ENCODE results near the gene ACOXL.

Gene ACOXL

DNA sequence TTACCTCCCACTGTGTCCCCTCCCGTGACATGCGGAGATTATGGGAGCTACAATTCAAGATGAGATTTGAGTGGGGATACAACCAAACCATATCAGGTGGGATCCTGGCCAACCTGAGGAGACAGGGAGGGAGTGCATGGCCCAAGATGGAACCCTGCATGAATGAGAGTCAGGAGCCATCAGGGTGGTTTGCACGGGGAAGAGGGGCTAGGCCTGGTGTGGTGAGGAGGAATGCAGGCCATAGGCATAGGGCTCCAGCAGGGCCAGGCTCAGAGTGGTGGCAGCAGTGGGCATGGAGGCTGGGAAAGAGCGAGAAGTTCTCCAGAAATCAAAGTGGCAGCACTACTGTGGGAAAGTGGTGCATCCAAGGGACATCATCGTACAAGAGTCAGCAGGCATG, 314.3 kb downstream of the ACOXL start:
- H3K27me3 ChIP-seq (ENCODE audit: insufficient read depth, low read length): no peaks in the 10 kb centered on the region
- H2BK5ac ChIP-seq (ENCODE audit: low read depth, low read length, poor library complexity): no peak overlapping the region
- no peaks in the 10 kb centered on the region for H3K9me3 ChIP-seq (ENCODE audit: insufficient read depth, low read depth, low read length)
- H3K79me2 ChIP-seq (ENCODE audit: control insufficient read depth, insufficient read depth, low read length, poor library complexity): no peaks in the 10 kb centered on the region
- DNase-seq: no peak
- WGBS (ENCODE audit: extremely low coverage, insufficient coverage, insufficient read length): no CpG with 5 or more reads among the region's 5 CpGs
- H4K91ac ChIP-seq (ENCODE audit: low read depth, low read length): no peak overlapping the region
- no peak overlapping the region for H2AK5ac ChIP-seq (ENCODE audit: low read length)
- H3K4me2 ChIP-seq (ENCODE audit: low read length): no peak overlapping the region
- no peak overlapping the region for H3K18ac ChIP-seq (ENCODE audit: low read length)
- no peak overlapping the region for H2BK12ac ChIP-seq (ENCODE audit: low read length)
- no peak overlapping the region for H3K23ac ChIP-seq (ENCODE audit: low read length)
- H3K36me3 ChIP-seq (ENCODE audit: control insufficient read depth in 1 of 2, insufficient read depth in 2 of 2, low read length in 2 of 2): no peaks in the 10 kb centered on the region
- H3K27ac ChIP-seq (ENCODE audit: low read depth, low read length): no peak overlapping the region
- H3K4me3 ChIP-seq (ENCODE audit: low read depth, low read length): no peak overlapping the region
- no peaks in the 10 kb centered on the region for H3K4me1 ChIP-seq (ENCODE audit: control insufficient read depth in 1 of 2, insufficient read depth in 2 of 2, low read length in 2 of 2)
- no peak overlapping the region for H2BK120ac ChIP-seq (ENCODE audit: insufficient read depth, low read length, poor library complexity)
- no peaks in the 10 kb centered on the region for H3K79me1 ChIP-seq (ENCODE audit: low read length)
- H3K4ac ChIP-seq (ENCODE audit: low read depth, low read length): no peak overlapping the region
- H4K12ac ChIP-seq (ENCODE audit: low read depth, low read length): no peak overlapping the region
- H2AFZ ChIP-seq (ENCODE audit: insufficient read depth, low read length, poor library complexity): no peak overlapping the region
- H3K9ac ChIP-seq (ENCODE audit: low read length): no peak overlapping the region
- no peak overlapping the region for H4K8ac ChIP-seq (ENCODE audit: low read depth, low read length)
- no peak overlapping the region for H3K14ac ChIP-seq (ENCODE audit: low read length)

DNA sequence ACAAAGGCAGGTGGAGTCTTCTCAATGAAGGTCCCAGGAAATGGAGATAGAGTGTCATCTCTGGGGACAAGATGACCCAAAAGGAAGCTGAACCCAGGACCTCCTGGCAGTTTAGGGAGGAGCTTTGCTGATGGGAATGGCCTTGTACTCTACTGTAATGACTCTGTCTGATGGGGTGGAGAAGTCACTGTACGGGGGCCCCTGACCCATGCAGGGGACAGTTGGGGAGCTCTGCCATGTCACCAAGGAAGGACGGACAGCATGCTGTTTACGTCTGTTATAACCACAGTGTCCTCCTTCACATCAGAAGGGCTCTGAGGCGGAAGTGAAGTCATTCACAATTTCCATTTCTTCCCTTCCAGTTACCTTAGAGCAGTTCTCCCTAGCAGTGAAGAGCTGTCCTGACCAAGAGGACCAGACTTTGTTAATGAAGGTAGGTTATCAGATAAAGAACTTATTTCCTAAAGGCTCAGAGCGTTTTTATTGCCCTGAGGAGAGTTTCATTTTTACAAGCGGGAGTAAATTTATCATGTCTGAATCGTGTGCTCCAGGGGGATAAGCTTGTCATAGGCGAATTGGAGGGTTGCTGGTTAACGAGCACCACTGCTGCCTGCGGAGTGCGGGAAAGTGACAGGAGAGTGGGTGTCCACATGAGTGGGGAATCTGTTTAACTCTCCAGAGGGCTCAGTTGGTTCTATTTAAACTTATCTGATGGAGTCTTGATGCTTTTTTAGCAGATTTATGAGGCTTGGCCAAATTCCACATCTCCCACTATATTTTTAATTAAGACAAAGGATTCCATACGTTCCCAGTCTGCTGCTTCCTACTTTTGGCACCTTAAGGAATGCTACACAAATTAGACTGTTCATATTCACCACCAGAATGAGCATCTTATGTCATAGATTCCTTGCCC, 316.7 kb downstream of the ACOXL start:
- Histone ChIP-seq H3K9ac (ENCODE audit: low read length) (no peak overlapping the region), H4K12ac (ENCODE audit: low read depth, low read length) (no peak overlapping the region), H3K79me1 (ENCODE audit: low read length) (no peaks in the 10 kb centered on the region)

GRCh38 chr2:111049792-111050640, 317.6 kb downstream of the ACOXL start:
- Histone ChIP-seq H3K36me3 (ENCODE audit: control insufficient read depth in 1 of 2, insufficient read depth in 2 of 2, low read length in 2 of 2) (no peaks in the 10 kb centered on the region), H4K91ac (ENCODE audit: low read depth, low read length) (no peak overlapping the region), H2AK5ac (ENCODE audit: low read length) (no peak overlapping the region), H2BK5ac (ENCODE audit: low read depth, low read length, poor library complexity) (no peak overlapping the region), H3K79me2 (ENCODE audit: control insufficient read depth, insufficient read depth, low read length, poor library complexity) (no peaks in the 10 kb centered on the region), H3K4me2 (ENCODE audit: low read length) (no peak overlapping the region), H3K18ac (ENCODE audit: low read length) (no peak overlapping the region), H4K12ac (ENCODE audit: low read depth, low read length) (no peak overlapping the region), H3K9me3 (ENCODE audit: insufficient read depth, low read depth, low read length) (no peaks in the 10 kb centered on the region), H3K27ac (ENCODE audit: low read depth, low read length) (no peak overlapping the region), H3K4me3 (ENCODE audit: low read depth, low read length) (no peak overlapping the region), H2AFZ (ENCODE audit: insufficient read depth, low read length, poor library complexity) (no peak overlapping the region), H2BK12ac (ENCODE audit: low read length) (no peak overlapping the region), H3K14ac (ENCODE audit: low read length) (no peak overlapping the region), H3K79me1 (ENCODE audit: low read length) (no peaks in the 10 kb centered on the region), H4K8ac (ENCODE audit: low read depth, low read length) (no peak overlapping the region), H2BK120ac (ENCODE audit: insufficient read depth, low read length, poor library complexity) (no peak overlapping the region), H3K9ac (ENCODE audit: low read length) (no peak overlapping the region), H3K23ac (ENCODE audit: low read length) (no peak overlapping the region), H3K4me1 (ENCODE audit: control insufficient read depth in 1 of 2, insufficient read depth in 2 of 2, low read length in 2 of 2) (no peaks in the 10 kb centered on the region), H3K4ac (ENCODE audit: low read depth, low read length) (no peak overlapping the region), H3K27me3 (ENCODE audit: insufficient read depth, low read length) (no peaks in the 10 kb centered on the region)
- no peak for DNase-seq
- WGBS (ENCODE audit: extremely low coverage, insufficient coverage, insufficient read length): no CpG with 5 or more reads among the region's 8 CpGs

More for the DNA sequence above, 316.7 kb downstream of the ACOXL start:
- Histone ChIP-seq H3K9me3 (ENCODE audit: insufficient read depth, low read depth, low read length) (no peaks in the 10 kb centered on the region), H3K4me1 (ENCODE audit: control insufficient read depth in 1 of 2, insufficient read depth in 2 of 2, low read length in 2 of 2) (no peaks in the 10 kb centered on the region), H2BK120ac (ENCODE audit: insufficient read depth, low read length, poor library complexity) (no peak overlapping the region), H3K4me2 (ENCODE audit: low read length) (no peak overlapping the region), H3K79me2 (ENCODE audit: control insufficient read depth, insufficient read depth, low read length, poor library complexity) (no peaks in the 10 kb centered on the region), H3K27ac (ENCODE audit: low read depth, low read length) (no peak overlapping the region), H3K4ac (ENCODE audit: low read depth, low read length) (no peak overlapping the region), H3K23ac (ENCODE audit: low read length) (no peak overlapping the region), H3K18ac (ENCODE audit: low read length) (no peak overlapping the region), H3K36me3 (ENCODE audit: control insufficient read depth in 1 of 2, insufficient read depth in 2 of 2, low read length in 2 of 2) (no peaks in the 10 kb centered on the region), H3K4me3 (ENCODE audit: low read depth, low read length) (no peak overlapping the region), H4K8ac (ENCODE audit: low read depth, low read length) (no peak overlapping the region), H3K27me3 (ENCODE audit: insufficient read depth, low read length) (no peaks in the 10 kb centered on the region), H3K14ac (ENCODE audit: low read length) (no peak overlapping the region), H4K91ac (ENCODE audit: low read depth, low read length) (no peak overlapping the region), H2BK5ac (ENCODE audit: low read depth, low read length, poor library complexity) (no peak overlapping the region), H2AK5ac (ENCODE audit: low read length) (no peak overlapping the region), H2AFZ (ENCODE audit: insufficient read depth, low read length, poor library complexity) (no peak overlapping the region), H2BK12ac (ENCODE audit: low read length) (no peak overlapping the region)
- no peak for DNase-seq
- WGBS (ENCODE audit: extremely low coverage, insufficient coverage, insufficient read length): no CpG with 5 or more reads among the region's 12 CpGs

- H3K9me3 ChIP-seq (ENCODE audit: insufficient read depth, low read depth, low read length): no peaks in the 10 kb centered on the region
- no peaks in the 10 kb centered on the region for H3K4me1 ChIP-seq (ENCODE audit: control insufficient read depth in 1 of 2, insufficient read depth in 2 of 2, low read length in 2 of 2)
- no peak overlapping the region for H4K8ac ChIP-seq (ENCODE audit: low read depth, low read length)
- no peak overlapping the region for H2BK120ac ChIP-seq (ENCODE audit: insufficient read depth, low read length, poor library complexity)
- H4K12ac ChIP-seq (ENCODE audit: low read depth, low read length): no peak overlapping the region
- no peaks in the 10 kb centered on the region for H3K36me3 ChIP-seq (ENCODE audit: control insufficient read depth in 1 of 2, insufficient read depth in 2 of 2, low read length in 2 of 2)
- no peak overlapping the region for H3K4me3 ChIP-seq (ENCODE audit: low read depth, low read length)
- no peak overlapping the region for H2AK5ac ChIP-seq (ENCODE audit: low read length)
- no peak overlapping the region for H4K91ac ChIP-seq (ENCODE audit: low read depth, low read length)
- H3K9ac ChIP-seq (ENCODE audit: low read length): no peak overlapping the region
- no peak overlapping the region for H3K27ac ChIP-seq (ENCODE audit: low read depth, low read length)
- no peak overlapping the region for H3K4ac ChIP-seq (ENCODE audit: low read depth, low read length)
- H2AFZ ChIP-seq (ENCODE audit: insufficient read depth, low read length, poor library complexity): no peak overlapping the region
- H2BK5ac ChIP-seq (ENCODE audit: low read depth, low read length, poor library complexity): no peak overlapping the region
- no peak for DNase-seq
- no peak overlapping the region for H3K4me2 ChIP-seq (ENCODE audit: low read length)
- H3K14ac ChIP-seq (ENCODE audit: low read length): no peak overlapping the region
- H3K23ac ChIP-seq (ENCODE audit: low read length): no peak overlapping the region
- H3K79me2 ChIP-seq (ENCODE audit: control insufficient read depth, insufficient read depth, low read length, poor library complexity): no peaks in the 10 kb centered on the region
- no CpG with 5 or more reads among the region's 9 CpGs for WGBS (ENCODE audit: extremely low coverage, insufficient coverage, insufficient read length)
- no peak overlapping the region for H3K18ac ChIP-seq (ENCODE audit: low read length)
- no peaks in the 10 kb centered on the region for H3K27me3 ChIP-seq (ENCODE audit: insufficient read depth, low read length)
- no peak overlapping the region for H2BK12ac ChIP-seq (ENCODE audit: low read length)
- no peaks in the 10 kb centered on the region for H3K79me1 ChIP-seq (ENCODE audit: low read length)
These were observed 318.5 kb downstream of the ACOXL start for GRCh38 chr2:111050701-111051376.
